ENCODE measurements around the gene STX2. TPM values are rescaled to one million over a fixed set of nuclear protein-coding genes. Genes with fewer than 3 reads are reported as not detected.

The STX2 gene

DNA sequence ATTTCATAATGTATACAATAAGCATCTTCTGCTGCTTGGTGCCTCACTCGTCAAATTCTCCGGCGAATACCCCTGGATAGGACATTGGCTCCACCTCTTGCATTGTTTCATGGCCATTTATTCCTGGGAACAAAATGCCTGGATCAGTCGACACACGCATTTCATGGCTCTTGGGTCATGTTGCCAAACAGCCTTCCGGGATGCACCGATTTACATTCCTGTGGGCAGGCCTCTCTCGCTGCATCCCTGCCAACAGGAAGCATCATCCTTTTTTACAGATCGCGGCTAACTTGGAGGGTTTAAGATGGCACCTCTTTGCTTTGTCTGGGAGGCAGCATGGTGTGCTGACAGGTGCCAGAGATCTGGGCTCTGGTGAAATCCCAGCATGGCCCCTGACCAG, 90.3 kb downstream of the STX2 start:
- Histone ChIP-seq H3K9ac (ENCODE audit: low read depth, low read length) (no peak overlapping the region), H3K4me1 (ENCODE audit: control insufficient read depth, insufficient read depth, low read length) (no peaks in the 10 kb centered on the region), H3K9me3 (replicated peaks; ENCODE audit: low read length) (no peaks in the 10 kb centered on the region), H3K4me3 (ENCODE audit: low read length) (no peak overlapping the region), H3K27me3 (ENCODE audit: control insufficient read depth, insufficient read depth, low read length) (no peaks in the 10 kb centered on the region), H3K4me2 (ENCODE audit: low read length) (no peak overlapping the region), H3K36me3 (ENCODE audit: insufficient read depth, low read length) (no peaks in the 10 kb centered on the region)

DNA sequence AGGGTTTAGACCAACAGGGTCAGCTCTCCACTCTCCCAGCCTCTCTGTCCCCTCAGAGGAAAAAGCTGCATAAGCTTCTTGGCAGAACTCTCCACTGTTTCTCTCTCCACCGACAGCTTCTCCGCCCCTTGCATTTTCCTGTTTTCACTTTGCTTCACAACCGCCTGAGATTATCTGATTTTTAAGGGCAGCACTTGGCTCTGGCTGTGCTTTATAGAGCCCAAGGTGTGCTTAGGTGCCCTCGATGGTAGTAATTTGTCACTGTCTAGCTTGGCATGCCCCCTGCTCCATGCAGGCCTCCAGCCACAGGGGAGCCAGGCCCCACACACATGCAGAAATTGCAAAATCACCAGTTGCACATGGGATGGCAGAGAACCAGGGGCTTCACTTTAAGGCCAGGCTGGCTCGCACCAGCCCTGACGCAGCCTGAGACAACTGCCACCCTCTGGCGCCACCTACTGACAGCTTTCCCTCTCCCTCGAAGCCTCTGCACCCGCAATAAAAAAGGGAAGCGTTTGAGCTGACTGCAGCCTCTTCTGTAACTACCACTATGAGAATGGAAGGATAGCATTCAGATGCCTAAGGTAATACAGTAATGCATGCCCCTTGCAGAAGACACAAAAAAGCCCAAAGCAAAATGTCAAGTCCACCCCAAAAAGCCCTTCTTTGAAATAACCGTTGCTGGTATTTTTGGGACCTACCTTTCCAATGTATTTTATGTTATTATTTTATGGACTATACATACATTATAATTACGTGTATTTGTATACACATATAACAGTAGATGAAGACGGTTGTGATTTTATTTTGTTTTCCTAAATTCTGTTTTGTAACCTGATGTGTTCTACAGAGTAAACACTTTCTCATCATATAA, 90.9 kb downstream of the STX2 start:
- no peak overlapping the region for H3K4me2 ChIP-seq (ENCODE audit: low read length)
- H3K9me3 ChIP-seq (replicated peaks; ENCODE audit: low read length) = no peaks in the 10 kb centered on the region
- no peak overlapping the region for H3K4me3 ChIP-seq (ENCODE audit: low read length)
- H3K27me3 ChIP-seq (ENCODE audit: control insufficient read depth, insufficient read depth, low read length) = no peaks in the 10 kb centered on the region
- no peaks in the 10 kb centered on the region for H3K4me1 ChIP-seq (ENCODE audit: control insufficient read depth, insufficient read depth, low read length)
- no peak overlapping the region for H3K9ac ChIP-seq (ENCODE audit: low read depth, low read length)
- H3K36me3 ChIP-seq (ENCODE audit: insufficient read depth, low read length) = no peaks in the 10 kb centered on the region

DNA sequence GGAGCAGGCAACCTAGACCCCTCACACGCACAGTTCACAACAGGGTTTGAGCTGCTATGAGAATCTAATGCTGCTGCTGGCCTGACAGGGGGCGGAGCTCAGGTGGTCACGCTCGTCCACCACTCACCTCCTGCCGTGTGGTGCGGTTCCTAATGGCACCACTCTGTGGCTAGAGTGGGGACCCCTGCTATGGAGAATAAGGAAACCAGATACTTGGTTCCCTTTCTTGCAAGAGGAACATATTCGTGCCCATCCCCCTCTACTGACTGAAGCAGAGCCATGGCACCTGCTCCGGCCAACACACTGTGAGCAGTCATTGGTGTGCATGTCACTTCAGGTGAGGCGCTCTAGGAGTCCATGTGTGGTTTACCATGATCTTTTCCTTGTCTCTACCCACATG, 92.5 kb downstream of the STX2 start:
- no peaks in the 10 kb centered on the region for H3K27me3 ChIP-seq (ENCODE audit: control insufficient read depth, insufficient read depth, low read length)
- H3K9ac ChIP-seq (ENCODE audit: low read depth, low read length) = no peak overlapping the region
- no peak overlapping the region for H3K4me3 ChIP-seq (ENCODE audit: low read length)

DNA sequence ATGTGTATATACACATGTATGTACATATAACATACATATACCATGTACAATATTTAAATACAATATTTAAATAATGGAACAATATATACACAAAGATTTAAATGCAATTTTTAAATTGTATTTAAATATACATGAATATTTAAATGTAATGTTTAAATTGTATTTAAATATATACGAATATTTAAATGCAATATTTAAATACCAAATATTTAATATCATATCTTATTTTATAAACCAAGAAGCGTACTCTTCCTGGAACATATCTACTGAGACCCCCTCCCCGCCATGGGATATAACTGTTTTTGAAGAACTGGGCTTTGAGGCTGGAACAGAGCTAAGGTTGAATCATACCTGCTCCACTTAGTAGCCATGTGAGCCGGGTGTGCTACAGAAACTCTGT, 93.1 kb downstream of the STX2 start:
- H3K27me3 ChIP-seq (ENCODE audit: control insufficient read depth, insufficient read depth, low read length) = no peaks in the 10 kb centered on the region
- H3K4me1 ChIP-seq (ENCODE audit: control insufficient read depth, insufficient read depth, low read length) = no peaks in the 10 kb centered on the region
- no peaks in the 10 kb centered on the region for H3K9me3 ChIP-seq (replicated peaks; ENCODE audit: low read length)
- no peaks in the 10 kb centered on the region for H3K36me3 ChIP-seq (ENCODE audit: insufficient read depth, low read length)
- no peak overlapping the region for H3K4me2 ChIP-seq (ENCODE audit: low read length)
- no peak overlapping the region for H3K4me3 ChIP-seq (ENCODE audit: low read length)
- H3K9ac ChIP-seq (ENCODE audit: low read depth, low read length) = no peak overlapping the region

More for the DNA sequence above, 92.5 kb downstream of the STX2 start:
- Histone ChIP-seq H3K36me3 (ENCODE audit: insufficient read depth, low read length) (no peaks in the 10 kb centered on the region), H3K4me2 (ENCODE audit: low read length) (no peak overlapping the region), H3K4me1 (ENCODE audit: control insufficient read depth, insufficient read depth, low read length) (no peaks in the 10 kb centered on the region), H3K9me3 (replicated peaks; ENCODE audit: low read length) (no peaks in the 10 kb centered on the region)

GRCh38 chr12:130744274-130744673, 94.8 kb downstream of the STX2 start:
- Histone ChIP-seq H3K4me2 (ENCODE audit: low read length) (no peak overlapping the region), H3K9ac (ENCODE audit: low read depth, low read length) (no peak overlapping the region), H3K9me3 (replicated peaks; ENCODE audit: low read length) (no peaks in the 10 kb centered on the region), H3K4me3 (ENCODE audit: low read length) (no peak overlapping the region), H3K36me3 (ENCODE audit: insufficient read depth, low read length) (no peaks in the 10 kb centered on the region), H3K4me1 (ENCODE audit: control insufficient read depth, insufficient read depth, low read length) (no peaks in the 10 kb centered on the region), H3K27me3 (ENCODE audit: control insufficient read depth, insufficient read depth, low read length) (no peaks in the 10 kb centered on the region)

DNA sequence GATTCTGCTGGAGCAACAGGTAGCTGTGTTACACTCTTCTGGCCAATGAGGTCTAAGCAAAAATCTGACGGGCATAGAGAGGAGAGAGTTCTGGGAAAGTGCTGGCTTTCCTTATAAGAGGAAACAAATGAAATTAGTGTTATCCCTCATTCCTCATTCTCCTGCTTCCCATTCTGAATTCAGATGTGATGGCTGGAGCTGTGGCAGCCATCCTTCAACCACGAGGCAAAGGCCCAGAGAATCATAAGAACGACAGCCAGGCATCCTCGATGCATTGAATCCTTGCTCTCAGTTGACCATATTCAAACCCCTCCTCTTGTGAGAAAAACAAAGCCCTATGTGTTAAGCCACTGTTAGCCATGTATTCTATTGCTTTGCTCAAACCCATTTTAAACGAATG, 95.4 kb downstream of the STX2 start:
- Histone ChIP-seq H3K4me2 (ENCODE audit: low read length) (no peak overlapping the region), H3K9me3 (replicated peaks; ENCODE audit: low read length) (no peaks in the 10 kb centered on the region), H3K4me3 (ENCODE audit: low read length) (no peak overlapping the region), H3K27me3 (ENCODE audit: control insufficient read depth, insufficient read depth, low read length) (no peaks in the 10 kb centered on the region), H3K9ac (ENCODE audit: low read depth, low read length) (no peak overlapping the region), H3K36me3 (ENCODE audit: insufficient read depth, low read length) (no peaks in the 10 kb centered on the region), H3K4me1 (ENCODE audit: control insufficient read depth, insufficient read depth, low read length) (no peaks in the 10 kb centered on the region)

- H3K4me2 ChIP-seq (ENCODE audit: low read length) = no peak overlapping the region
- H3K27me3 ChIP-seq (ENCODE audit: control insufficient read depth, insufficient read depth, low read length) = no peaks in the 10 kb centered on the region
- H3K4me3 ChIP-seq (ENCODE audit: low read length) = no peak overlapping the region
- no peaks in the 10 kb centered on the region for H3K9me3 ChIP-seq (replicated peaks; ENCODE audit: low read length)
- no peak overlapping the region for H3K9ac ChIP-seq (ENCODE audit: low read depth, low read length)
- H3K36me3 ChIP-seq (ENCODE audit: insufficient read depth, low read length) = no peaks in the 10 kb centered on the region
- H3K4me1 ChIP-seq (ENCODE audit: control insufficient read depth, insufficient read depth, low read length) = no peaks in the 10 kb centered on the region
Observed at GRCh38 chr12:130743176-130743575, 95.9 kb downstream of the STX2 start.

DNA sequence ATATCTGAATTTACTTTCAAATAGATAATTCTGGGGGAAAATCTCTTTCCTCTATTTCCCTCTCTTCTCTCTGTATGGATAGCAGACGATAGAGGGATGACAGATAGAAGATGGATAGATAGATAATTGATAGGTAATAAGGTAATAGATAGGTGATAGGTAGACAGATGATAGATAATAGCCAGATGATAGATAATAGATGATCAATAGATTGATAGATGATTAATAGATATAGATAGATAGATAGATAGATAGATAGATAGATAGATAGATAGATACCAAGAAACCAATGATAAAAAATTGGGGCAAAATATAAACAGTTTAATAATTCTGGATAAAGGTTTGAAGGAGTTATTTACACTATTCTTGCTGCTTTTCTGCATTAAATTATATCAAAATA, 96.3 kb downstream of the STX2 start:
- no peaks in the 10 kb centered on the region for H3K27me3 ChIP-seq (ENCODE audit: control insufficient read depth, insufficient read depth, low read length)
- no peak overlapping the region for H3K4me2 ChIP-seq (ENCODE audit: low read length)
- no peak overlapping the region for H3K9ac ChIP-seq (ENCODE audit: low read depth, low read length)
- H3K4me3 ChIP-seq (ENCODE audit: low read length) = no peak overlapping the region
- H3K4me1 ChIP-seq (ENCODE audit: control insufficient read depth, insufficient read depth, low read length) = no peaks in the 10 kb centered on the region
- no peaks in the 10 kb centered on the region for H3K9me3 ChIP-seq (replicated peaks; ENCODE audit: low read length)
- H3K36me3 ChIP-seq (ENCODE audit: insufficient read depth, low read length) = no peaks in the 10 kb centered on the region

DNA sequence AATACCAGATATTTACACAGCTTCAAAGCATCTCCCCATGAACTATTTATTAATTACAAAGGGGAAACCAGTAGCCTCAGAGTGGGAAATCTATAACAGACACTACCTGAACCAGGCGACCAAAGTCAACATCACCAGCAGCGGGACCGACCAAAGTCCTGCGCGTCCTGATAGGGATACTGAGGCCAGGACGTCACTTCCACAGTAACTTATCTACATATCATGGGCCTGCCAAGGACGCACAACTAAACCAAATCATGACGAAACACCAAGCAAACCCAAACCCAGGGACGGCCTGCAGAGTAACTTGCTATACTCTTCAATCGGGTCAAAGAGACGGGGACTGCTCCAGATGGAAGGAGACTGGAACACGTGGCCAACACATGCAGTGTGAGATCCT, 96.9 kb downstream of the STX2 start:
- Histone ChIP-seq H3K4me3 (ENCODE audit: low read length) (no peak overlapping the region), H3K4me2 (ENCODE audit: low read length) (no peak overlapping the region), H3K9me3 (replicated peaks; ENCODE audit: low read length) (no peaks in the 10 kb centered on the region), H3K4me1 (ENCODE audit: control insufficient read depth, insufficient read depth, low read length) (no peaks in the 10 kb centered on the region), H3K9ac (ENCODE audit: low read depth, low read length) (no peak overlapping the region), H3K27me3 (ENCODE audit: control insufficient read depth, insufficient read depth, low read length) (no peaks in the 10 kb centered on the region), H3K36me3 (ENCODE audit: insufficient read depth, low read length) (no peaks in the 10 kb centered on the region)

Small RNA genes lying within 50 kb of the gene (small RNA-seq; reads per million reads assigned to genes)
- gene RNU6-1077P = not detected
